ENCODE data around the gene NPM3.
"Not testable (repeated sequence)": the region's sequence is repeated elsewhere in the genome, so short reads cannot be mapped to it uniquely, and the experiment has no call there.

Gene NPM3

DNA sequence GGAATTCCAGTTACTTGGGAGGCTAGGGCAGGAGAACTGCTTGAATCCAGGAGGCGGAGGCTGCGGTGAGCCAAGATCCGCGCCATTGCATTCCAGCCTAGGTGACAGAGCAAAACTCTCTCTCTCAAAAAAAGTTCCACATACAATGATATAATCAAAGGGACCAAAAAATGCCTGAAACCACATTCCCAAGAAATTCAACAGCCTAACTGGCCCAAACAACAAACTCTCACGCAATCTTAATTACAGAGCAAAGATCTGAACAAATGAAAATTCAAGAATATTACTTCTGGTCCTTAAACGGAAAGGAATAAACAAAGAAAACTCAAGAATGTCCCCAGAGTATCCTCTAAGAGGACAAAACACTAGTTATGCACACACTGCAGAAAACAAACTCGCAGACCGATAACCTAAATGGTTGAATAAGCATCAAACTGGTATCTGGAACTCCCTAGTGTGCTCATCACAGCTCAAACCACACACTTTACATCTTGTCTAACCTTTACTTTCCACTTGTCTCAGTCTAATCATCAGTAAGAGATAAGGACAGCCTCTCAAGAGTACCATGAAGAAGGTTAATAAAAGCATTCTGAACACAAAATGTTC, 31.3 kb upstream of the NPM3 start:
- DNase-seq, result no peak
- in situ Hi-C loops (cut with MboI; ENCODE audit: low pct_unique_long_range_greater_than_20kb, low sequenced_read_pairs), result no loop called here

DNA sequence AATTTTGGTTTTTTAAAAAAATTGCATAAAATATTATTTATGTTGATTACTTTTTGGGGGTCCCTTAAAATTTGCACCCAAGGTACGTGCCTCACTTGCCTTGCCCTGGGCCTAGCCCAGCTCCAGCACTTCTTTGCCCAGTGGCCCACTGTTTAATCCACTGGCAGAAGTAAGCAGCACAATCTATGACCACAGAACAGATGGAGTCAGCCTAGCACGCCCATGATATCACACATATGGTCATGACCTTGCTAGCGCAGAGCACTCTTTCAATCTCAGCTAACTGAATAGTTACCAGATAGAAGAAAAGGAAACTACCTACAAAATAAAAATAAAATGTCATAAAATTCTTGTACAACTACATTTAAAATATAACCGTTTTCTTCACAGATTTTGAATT, 29.4 kb upstream of the NPM3 start:
- in situ Hi-C loops (cut with MboI; ENCODE audit: low pct_unique_long_range_greater_than_20kb, low sequenced_read_pairs), result no loop called here
- no peak for DNase-seq

DNA sequence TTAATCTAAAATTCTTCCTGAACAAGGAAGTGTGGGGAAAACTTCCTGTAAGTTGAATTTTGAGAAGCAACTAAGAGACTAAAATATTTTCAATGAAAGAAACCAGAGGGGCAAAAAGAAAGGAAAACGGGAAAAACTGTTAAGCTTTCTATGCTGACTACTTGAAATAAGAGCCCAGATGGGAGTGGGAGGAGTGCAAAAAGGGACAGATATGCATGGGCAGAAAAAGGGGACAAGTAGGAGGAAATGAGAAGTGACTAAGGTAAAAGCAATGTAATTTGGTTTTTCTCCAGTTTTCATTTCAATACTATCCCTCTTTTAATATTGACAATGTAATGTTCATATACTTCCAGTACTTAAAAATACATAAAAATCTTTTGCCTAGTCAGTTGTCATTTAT, 23.9 kb upstream of the NPM3 start:
- DNase-seq, result no peak
- in situ Hi-C loops (cut with MboI; ENCODE audit: low pct_unique_long_range_greater_than_20kb, low sequenced_read_pairs), result no loop called here

DNA sequence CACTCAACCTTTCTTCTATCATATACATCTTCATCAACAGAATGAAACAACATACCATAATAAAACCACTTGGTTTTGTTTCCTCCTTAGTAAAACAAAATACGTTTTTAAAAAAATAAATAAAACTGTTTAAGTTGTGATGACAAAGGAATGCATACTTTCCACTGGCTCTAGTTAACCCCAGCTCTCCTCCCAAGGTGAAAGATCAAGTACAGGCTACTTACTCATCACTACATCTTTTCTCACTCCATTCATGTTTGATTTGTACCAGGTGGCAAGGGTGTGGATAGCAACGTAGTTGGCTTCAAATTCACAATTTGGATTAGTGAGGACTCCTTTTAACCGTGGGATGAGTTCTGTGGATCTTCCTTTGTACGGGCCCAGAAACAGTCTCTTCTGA, 20.3 kb upstream of the NPM3 start:
- no peak for DNase-seq
- in situ Hi-C loops (cut with MboI; ENCODE audit: low pct_unique_long_range_greater_than_20kb, low sequenced_read_pairs), result no loop called here

DNA sequence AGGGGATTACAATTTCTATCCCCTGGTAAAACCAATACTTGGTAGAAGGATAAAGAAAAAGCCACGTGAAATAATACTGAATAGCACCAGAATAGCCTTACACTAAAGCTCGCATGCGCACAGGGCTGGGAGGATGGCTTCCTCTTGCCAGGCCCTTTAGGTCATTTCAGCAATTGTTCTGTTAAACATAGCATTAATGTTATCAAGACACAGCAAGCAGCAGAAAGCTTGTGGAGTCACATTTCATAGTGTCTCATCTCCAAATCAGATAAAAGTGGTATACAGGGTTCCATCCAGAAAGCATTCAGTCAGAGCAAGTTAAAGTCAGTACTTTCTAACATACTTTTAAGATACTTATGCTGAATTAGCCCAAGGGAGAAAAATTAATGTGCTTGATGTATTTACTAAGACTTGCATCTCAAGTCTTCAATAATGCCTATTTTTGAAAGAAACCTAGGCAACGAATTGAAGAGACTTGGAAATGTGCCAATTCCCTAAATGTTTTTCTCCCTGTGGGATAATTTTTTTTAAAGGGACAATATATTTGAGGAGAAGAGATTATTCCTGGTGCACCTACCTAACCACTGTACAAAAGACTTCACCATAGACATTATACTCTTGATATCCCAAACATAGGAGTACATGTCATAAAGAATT, 14.3 kb upstream of the NPM3 start:
- no peak for DNase-seq

DNA sequence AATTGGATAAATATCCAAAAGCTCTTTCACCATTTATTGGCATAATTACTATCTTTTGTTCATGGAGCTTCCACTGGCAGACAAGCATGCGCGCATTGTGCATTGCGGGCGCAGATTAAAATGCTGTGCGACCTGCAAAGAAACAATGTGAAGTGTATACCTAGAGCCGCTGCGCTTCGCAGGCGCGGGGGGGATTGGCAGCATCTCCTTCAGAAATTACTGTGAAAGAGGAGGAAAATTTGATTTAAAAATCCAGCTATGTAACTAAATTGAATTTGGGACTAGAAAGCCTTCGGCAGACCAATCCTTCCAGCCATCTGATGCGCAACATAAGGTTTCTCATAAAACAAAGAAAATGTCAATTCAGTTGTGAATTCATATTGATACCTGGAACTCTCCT, 10.3 kb upstream of the NPM3 start:
- in situ Hi-C loops (cut with MboI; ENCODE audit: low pct_unique_long_range_greater_than_20kb, low sequenced_read_pairs), result no loop called here
- no peak for DNase-seq

More for the DNA sequence above, 14.3 kb upstream of the NPM3 start:
- in situ Hi-C loops (cut with MboI; ENCODE audit: low pct_unique_long_range_greater_than_20kb, low sequenced_read_pairs), result no loop called here

DNA sequence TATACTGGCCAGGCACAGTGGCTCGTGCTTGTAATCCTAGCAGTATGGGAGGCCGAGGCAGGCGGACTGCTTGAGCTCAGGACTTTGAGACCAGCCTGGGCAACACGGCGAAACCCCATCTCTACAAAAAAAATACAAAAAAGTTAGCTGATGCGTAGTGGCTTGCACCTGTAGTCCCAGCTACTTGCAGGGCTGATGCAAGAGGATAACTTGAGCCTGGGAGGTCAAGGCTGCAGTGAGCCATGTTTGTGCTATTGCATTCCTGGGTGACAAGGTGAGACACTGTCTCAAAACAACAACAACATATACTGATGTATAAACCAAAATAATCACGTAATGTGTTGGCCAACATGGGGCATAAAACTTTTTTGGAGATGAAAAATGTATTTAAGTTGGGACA, 6.4 kb upstream of the NPM3 start:
- DNase-seq, result no peak
- in situ Hi-C loops (cut with MboI; ENCODE audit: low pct_unique_long_range_greater_than_20kb, low sequenced_read_pairs), result no loop called here

DNA sequence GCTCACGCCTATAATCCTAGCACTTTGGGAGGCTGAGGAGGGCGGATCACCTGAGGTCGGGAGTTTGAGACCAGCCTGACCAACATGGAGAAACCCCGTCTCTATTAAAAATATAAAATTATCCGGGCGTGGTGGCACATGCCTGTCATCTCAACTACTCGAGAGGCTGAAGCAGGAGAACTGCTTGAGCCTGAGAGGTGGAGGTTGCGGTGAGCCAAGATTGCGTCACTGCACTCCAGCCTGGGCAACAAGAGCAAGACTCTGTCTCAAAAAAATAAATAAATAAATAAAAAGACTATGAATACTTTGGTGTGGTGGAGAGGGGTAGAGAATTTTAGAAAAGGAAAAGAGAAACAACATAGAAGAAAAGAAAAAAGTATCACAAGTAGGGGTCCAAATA, 6.0 kb upstream of the NPM3 start:
- in situ Hi-C loops (cut with MboI; ENCODE audit: low pct_unique_long_range_greater_than_20kb, low sequenced_read_pairs); DNase-seq: not testable (repeated sequence)

DNA sequence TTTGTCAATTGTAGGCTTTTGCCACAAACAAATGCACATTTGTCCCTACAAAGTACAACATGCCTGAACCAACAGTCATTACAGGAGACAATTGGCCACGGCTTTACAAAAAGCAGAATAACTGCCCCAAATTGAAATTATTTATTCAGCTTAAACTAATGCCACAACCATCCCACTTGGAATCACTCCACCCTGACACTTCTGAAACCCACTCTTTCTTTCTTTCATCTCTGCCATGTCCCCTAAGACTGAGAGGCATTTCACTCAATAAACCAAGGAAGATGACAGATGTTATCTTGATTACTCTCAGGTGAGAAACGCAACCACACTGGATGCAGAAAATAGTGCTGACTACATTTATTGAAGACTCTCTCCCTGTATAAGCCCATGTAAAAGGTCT, 2.6 kb upstream of the NPM3 start:
- in situ Hi-C loops (cut with MboI; ENCODE audit: low pct_unique_long_range_greater_than_20kb, low sequenced_read_pairs), result no loop called here
- no peak for DNase-seq

DNA sequence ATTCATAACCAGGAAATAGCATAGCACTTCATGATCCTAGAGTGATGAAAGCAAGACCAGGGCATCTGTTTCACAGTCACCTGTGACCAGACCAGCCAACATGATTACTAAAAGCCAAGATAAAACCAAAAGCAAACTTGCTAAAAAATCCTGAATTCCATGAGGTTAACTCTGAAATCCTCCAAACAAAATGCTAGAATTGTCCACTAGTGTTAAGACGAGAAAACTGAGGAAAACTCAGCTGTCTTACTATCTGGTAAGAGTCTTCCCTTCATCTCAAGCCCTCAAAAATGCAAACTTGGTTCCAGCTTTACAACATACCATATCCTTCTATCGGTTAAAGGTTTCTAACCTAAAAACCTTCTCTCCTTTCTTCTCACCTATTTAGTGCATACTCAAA, 1.3 kb upstream of the NPM3 start:
- in situ Hi-C loops (cut with MboI; ENCODE audit: low pct_unique_long_range_greater_than_20kb, low sequenced_read_pairs), result no loop called here

DNA sequence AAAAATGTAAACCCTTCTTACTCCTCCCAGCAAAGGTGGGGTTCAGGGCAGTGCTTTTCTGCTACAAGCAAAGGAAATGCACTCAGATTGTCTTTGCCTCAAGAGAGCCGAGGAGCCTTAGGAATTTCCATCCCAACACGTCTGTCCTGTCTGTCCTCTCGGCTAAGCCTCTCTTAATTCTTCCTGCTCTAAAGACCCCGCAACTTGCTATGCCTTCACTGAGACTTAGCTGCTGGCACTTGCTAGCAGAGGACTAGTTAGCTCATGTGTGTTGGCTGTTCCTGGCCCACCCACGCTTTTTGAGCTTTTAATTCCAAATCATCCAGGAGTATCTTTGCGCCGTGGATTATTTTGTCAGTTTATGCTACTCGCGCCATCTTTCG, 481 bp upstream of the NPM3 start:
- in situ Hi-C loops (cut with MboI; ENCODE audit: low pct_unique_long_range_greater_than_20kb, low sequenced_read_pairs), result no loop called here
- no peak for DNase-seq

More for the DNA sequence above, 1.3 kb upstream of the NPM3 start:
- DNase-seq, result no peak

DNA sequence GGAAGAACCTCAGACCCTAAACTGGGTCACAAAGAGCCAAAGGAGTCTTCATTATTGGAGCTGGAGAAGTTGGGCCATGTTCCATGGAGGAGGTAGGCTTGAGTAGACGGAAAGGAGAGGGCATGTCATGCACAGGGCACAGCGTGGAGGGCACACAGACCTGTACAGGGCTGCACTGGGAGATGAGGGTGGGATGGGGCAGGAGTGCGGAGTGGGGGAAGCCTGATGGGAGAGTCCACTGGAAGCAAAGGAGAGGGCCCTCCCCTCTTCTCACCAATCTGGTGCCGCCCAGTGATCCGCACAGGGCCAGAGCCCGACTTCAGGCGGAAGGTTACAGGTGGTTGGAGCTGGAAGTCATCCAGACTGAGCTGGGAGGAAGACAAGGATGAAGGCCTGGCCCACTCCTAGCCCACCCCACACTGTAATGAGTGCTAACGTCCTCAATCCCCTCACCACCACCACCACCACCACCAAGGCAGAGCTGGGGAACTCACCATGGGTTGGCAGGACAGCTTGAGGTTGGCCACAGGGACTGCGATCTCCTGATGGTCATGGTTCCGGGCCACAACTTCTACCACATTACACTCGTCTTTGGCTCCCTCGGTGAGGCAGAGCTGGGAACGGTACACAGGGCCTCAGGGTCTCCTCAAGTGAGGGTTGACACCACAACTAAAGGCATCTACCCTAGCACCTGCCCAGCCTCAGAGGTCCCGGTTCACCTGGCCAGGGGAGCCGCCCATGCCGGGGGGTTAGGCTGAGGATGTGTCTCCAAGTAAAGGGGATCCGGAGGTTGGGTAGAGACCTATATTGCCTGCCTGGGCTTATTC, 1.0 kb downstream of the NPM3 start:
- in situ Hi-C loops (cut with MboI; ENCODE audit: low pct_unique_long_range_greater_than_20kb, low sequenced_read_pairs), result no loop called here
- DNase-seq, result no peak

DNA sequence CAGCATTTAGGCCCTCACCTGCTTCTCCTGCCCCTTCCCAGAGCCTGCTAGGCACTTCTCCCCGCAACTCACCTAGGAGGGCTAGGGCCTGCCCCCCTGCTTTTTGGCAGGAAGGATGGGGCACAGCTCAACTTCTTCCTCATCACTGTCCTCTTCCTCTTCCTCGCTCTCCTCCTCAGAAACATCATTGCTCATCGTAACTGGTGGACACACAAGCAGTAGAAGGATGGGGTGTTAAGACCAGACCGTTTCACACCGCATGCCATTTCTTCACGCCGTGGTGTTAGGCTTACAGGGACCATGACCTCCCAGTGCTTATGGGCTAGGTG, 1.6 kb downstream of the NPM3 start:
- in situ Hi-C loops (cut with MboI; ENCODE audit: low pct_unique_long_range_greater_than_20kb, low sequenced_read_pairs), result no loop called here
- DNase-seq, result no peak

DNA sequence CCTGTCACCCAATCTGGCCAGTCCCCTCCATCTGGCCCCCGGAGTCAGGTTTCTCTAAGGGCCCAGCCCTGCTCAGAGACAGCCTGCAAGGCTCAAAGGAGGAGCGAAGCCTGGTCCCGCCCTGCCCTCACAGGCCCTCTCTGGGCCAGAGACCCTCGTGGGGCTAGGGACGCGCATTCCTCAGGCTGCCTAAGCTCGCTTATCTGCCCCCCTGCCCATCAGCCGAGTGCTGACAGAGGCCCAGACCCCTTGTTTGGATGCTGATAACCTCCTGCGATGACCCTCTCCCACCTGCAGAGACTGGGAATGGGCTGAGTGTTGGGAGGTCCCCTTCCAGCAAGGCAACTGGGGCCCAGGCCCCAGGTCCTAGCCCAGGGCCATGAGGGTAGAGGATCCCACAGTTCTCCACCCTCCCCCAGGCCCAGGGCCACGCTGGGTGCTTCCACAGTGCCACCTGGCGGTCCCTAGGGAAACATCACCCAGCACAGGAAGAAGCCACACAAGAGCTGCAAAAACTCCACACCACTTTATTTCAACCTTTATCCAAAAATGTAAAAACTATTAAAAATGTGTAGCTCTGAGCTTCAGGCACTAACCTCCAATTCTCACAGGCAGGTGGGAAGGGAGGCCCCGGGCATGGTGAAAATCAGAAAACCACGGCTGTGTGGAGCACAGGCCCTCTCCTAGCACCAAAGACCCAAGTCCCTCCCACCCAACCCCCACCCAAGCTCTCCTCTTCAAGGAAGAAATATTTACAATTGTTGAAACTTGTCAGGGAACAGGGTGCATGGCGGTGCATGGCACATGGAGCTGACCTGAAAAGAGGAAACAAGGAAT, 2.2 kb downstream of the NPM3 start:
- peak; percentile 76 for DNase-seq
- in situ Hi-C loops (cut with MboI; ENCODE audit: low pct_unique_long_range_greater_than_20kb, low sequenced_read_pairs), result no loop called here

DNA sequence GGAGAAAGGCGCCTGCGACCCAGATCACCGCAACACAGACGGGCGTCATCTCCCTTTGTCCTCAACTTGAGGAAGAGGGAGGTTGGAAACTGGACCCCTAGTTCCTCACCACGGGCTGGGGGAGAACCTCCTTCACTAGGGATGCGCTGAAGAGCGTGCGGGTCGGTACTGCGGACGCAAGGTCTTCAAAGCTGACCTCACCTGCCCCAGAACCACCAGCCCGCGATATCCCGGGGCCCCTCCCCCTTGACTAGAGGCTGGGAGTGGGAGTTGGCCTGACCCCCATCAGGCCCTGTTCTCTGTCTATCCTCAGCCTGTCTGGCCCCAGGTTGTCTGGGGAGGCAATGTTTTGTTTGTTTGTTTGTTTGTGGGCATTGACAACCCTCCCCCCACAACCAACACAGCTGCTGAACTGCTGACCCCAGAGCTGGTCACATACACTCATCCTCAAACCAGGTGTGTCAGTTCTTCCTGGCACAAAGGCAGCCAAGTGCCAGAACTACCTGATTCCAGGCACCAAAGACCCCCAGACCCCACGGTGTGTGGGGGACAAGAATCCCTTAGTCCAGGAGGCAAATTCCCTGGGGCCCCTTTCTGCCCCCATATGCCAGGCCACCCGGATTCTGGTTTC, 2.9 kb downstream of the NPM3 start:
- no peak for DNase-seq
- in situ Hi-C loops (cut with MboI; ENCODE audit: low pct_unique_long_range_greater_than_20kb, low sequenced_read_pairs), result no loop called here

DNA sequence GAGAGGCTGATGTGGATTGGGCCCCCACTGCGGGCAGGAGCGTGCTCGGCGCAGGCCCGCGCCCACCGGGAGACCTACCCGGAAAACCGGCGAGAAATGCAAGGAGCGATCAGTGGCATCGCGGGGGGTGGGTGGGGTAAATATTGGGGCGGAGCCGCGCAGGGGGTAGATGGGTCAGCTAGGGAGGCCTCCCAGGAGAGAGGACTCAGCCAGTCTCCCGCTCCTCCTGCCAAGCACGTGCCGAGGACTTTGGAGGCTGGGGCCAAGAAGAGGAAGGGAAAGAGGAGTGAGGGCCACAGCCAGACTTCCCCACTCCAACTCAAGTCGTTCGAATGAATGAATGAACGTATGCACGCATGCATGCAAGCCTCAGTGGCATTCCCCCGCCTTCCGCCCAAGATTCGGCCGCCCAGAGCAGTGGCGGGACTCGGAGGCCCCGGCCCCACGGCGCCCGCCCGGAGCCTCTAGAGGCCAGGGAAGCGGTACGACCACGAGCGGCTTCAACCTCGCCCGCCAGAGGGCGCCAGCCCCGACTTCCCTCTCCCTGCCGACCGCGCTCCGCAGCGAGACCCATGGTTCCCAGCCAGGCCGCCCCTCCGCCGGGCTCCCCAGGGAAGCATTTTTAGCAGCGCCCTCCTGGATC, 3.6 kb downstream of the NPM3 start:
- in situ Hi-C loops (cut with MboI; ENCODE audit: low pct_unique_long_range_greater_than_20kb, low sequenced_read_pairs), result no loop called here
- peak; percentile 86 for DNase-seq

DNA sequence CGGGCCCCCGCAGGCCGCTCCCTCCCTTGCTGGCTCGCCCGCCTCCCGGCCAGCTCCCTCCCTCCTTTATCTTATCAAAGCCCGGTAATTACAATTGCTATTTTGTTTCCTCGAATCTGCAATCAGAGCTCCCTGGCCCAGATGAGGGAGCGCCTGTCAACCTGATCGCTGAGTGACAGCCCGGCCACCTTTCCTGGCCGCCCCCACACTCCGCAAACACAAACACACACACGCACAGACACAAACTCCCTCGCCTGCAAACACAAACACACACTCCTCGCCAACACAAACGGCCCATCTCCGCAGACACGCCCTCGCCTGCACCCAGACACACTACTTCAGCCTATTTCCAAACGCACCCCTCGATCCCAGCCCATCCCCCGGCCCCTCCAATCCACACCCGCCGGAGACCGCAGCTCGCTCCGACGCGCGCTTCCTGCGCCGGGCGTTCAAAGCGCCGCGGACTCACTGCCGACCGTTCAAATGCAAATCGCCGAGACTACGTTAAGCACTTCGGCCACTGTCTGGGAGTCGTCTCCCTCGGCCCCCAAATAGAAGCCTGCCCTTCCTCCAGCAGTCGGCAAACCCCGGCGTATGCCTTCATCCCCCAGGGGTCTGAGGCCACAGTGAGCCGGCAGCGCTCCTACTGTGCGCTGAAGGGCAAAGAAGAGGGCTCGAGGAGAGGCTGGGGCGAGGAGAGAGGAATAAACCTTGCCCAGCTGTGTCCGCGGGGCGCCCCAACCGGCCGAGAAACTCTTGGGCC, 4.3 kb downstream of the NPM3 start:
- DNase-seq, result no peak
- in situ Hi-C loops (cut with MboI; ENCODE audit: low pct_unique_long_range_greater_than_20kb, low sequenced_read_pairs), result no loop called here

DNA sequence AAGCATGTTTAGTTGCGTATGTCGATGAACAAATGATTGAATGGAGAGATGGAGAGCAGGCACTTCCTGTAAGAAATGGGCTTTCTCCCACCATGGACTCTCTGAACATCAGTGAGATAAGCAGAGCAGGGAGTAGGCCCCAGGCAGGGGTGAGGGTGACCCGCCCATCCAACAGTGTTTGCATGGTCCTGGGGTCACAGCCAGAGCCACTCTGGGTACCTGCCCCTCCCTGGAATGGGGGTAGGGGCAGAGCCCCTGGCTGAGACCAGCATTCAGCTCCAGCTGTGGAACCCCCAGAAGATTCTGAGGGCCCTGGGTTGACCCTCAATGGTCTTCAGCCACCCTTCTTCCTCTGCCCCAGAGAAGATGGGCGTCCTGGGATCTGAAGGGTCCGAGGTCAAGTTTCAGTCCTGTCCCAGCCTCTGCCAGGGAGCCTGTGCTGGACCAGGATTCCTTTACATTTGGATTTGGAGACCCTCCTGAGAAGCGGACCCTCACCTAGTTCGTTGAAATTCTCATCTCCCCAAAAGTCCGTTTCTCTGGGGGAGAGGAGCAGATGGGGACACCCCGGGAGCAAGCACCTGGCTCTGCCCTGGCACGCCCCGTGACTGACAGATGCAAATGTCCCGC, 5.0 kb downstream of the NPM3 start:
- in situ Hi-C loops (cut with MboI; ENCODE audit: low pct_unique_long_range_greater_than_20kb, low sequenced_read_pairs), result no loop called here
- no peak for DNase-seq

Data from KBM-7 (cell line).